PC-3 (cell line): Measurements from ENCODE around the gene TEKTIP1. TPM values are rescaled to one million over a fixed set of nuclear protein-coding genes. Genes with fewer than 3 reads are reported as not detected.

Experiments
- ATAC-seq: fragments of 200-7000 bp; cut with Tn5 transposase; 2 replicates; pipeline ENCODE4 v1.9.1; 2020; ENCODE audit warnings: mild to moderate bottlenecking, moderate library complexity
- BruUV-seq: library from RNA; stranded (reverse); fragments of 400-500 nt; replicated peaks from 2 replicates; lab custom pipeline; 2021; lab: Mats Ljungman, UMichigan
- CTCF ChIA-PET: fragments of 300-600 bp; sonication (Branson Sonifier 250); formaldehyde crosslinking; loops from one replicate; lab custom pipeline; 2022; ENCODE audit warnings: antibody characterized with exemption; lab: Charles Lee
- POLR2A ChIA-PET: fragments of 300-600 bp; sonication (Branson Sonifier 250); formaldehyde crosslinking; loops from one replicate; lab custom pipeline; 2022; ENCODE audit warnings: antibody characterized with exemption; ENCODE audit not compliant: unreplicated experiment; lab: Charles Lee
- DNase-seq: peaks from one replicate; pipeline ENCODE4 v3.0.0-alpha.2; 2015
- H2AFZ ChIP-seq: fragments of 300-600 bp; sonication (generic); 2 replicates; pipeline ENCODE4 v1.6.0; 2016; ENCODE audit warnings: antibody characterized with exemption, low read length
- H3F3A ChIP-seq: fragments of 300-600 bp; sonication (generic); one replicate; pipeline ENCODE4 v1.6.0; 2017; ENCODE audit warnings: antibody characterized with exemption, low read length, control low read depth, mild to moderate bottlenecking; ENCODE audit not compliant: unreplicated experiment
- H3K27ac ChIP-seq: fragments of 300-600 bp; sonication (generic); 2 replicates; pipeline ENCODE4 v1.5.1; 2016; ENCODE audit warnings: mild to moderate bottlenecking, low read length
- H3K27me3 ChIP-seq: fragments of 300-600 bp; sonication (generic); 2 replicates; pipeline ENCODE4 v1.6.1; 2016; ENCODE audit warnings: low read length, mixed read lengths
- H3K36me3 ChIP-seq: fragments of 300-600 bp; sonication (generic); 2 replicates; pipeline ENCODE4 v1.6.1; 2016; ENCODE audit warnings: low read depth, mixed run types, low read length, mixed read lengths
- H3K4me1 ChIP-seq: fragments of 300-600 bp; sonication (generic); 2 replicates; pipeline ENCODE4 v1.5.1; 2016; ENCODE audit warnings: low read length; ENCODE audit not compliant: insufficient read depth
- H3K4me2 ChIP-seq: fragments of 300-600 bp; sonication (generic); 2 replicates; pipeline ENCODE4 v1.6.0; 2016; ENCODE audit warnings: low read length
- H3K4me3 ChIP-seq: fragments of 300-600 bp; sonication (generic); 2 replicates; pipeline ENCODE4 v1.5.1; 2016; ENCODE audit warnings: mild to moderate bottlenecking, low read length, mixed read lengths
- H3K79me2 ChIP-seq: fragments of 300-600 bp; sonication (generic); 2 replicates; pipeline ENCODE4 v1.6.1; 2017; ENCODE audit warnings: low read length, mixed read lengths
- H3K9ac ChIP-seq: fragments of 300-600 bp; sonication (generic); 2 replicates; pipeline ENCODE4 v1.6.0; 2016; ENCODE audit warnings: mild to moderate bottlenecking, low read length
- H3K9me2 ChIP-seq: fragments of 300-600 bp; sonication (generic); replicated peaks from 2 replicates; pipeline ENCODE4 v1.6.1; 2016; ENCODE audit warnings: mixed run types, low read length, mixed read lengths
- H3K9me3 ChIP-seq: fragments of 300-600 bp; sonication (generic); 2 replicates; pipeline ENCODE4 v1.6.1; 2016; ENCODE audit warnings: low read length, mixed read lengths
- H4K20me1 ChIP-seq: fragments of 300-600 bp; sonication (generic); 2 replicates; pipeline ENCODE4 v1.6.1; 2016; ENCODE audit warnings: low read length, mixed read lengths
- CTCF ChIP-seq: fragments of 300-600 bp; sonication (generic); conservative IDR thresholded peaks from 2 replicates; pipeline ENCODE4 v1.5.1; 2017; ENCODE audit warnings: antibody characterized with exemption, low read depth, mild to moderate bottlenecking, low read length
- EZH2 ChIP-seq: fragments of 300-600 bp; sonication (generic); IDR thresholded peaks from one replicate; pipeline ENCODE4 v1.6.1; 2017; ENCODE audit warnings: antibody characterized with exemption, mild to moderate bottlenecking, low read length; ENCODE audit not compliant: unreplicated experiment
- EZH2phosphoT487 ChIP-seq: fragments of 300-600 bp; sonication (generic); IDR thresholded peaks from 2 replicates; pipeline ENCODE4 v1.6.1; 2018; ENCODE audit warnings: mild to moderate bottlenecking, antibody characterized with exemption, low read length, borderline replicate concordance
- intact Hi-C: fragments of 100-400 bp; cut with micrococcal nuclease; formaldehyde crosslinking; loops from 2 replicates; pipeline ENCODE4 v1.9.0; 2023
- total RNA-seq: library from RNA; depleted of rRNA; stranded (reverse); fragments of >200 nt; gene quantifications from 2 replicates; pipeline ENCODE4 v1.2.3, GENCODE V29; 2014

Gene TEKTIP1
- total RNA-seq, 1 experiment from 2014 or later = not detected

GRCh38 chr19:3554254-3555083, 15.5 kb downstream of the TEKTIP1 start:
- intact Hi-C loops = no loop called here
- BruUV-seq = TSS peak; percentile 50
- Histone ChIP-seq H3K79me2 (peaks cover 41% of the 10 kb centered on the region), H3K36me3 (no peaks in the 10 kb centered on the region), H3K4me2 (peak overlapping the region; percentile 92; the same call in 1 of the 2 replicates), H2AFZ (no peak overlapping the region), H3K9me3 (no peaks in the 10 kb centered on the region), H3K4me1 (peaks cover 12% of the 10 kb centered on the region; the same call in 1 of the 2 replicates), H4K20me1 (peaks cover 18% of the 10 kb centered on the region), H3K4me3 (no peak overlapping the region), H3K9ac (no peak overlapping the region), H3F3A (no peaks in the 10 kb centered on the region), H3K9me2 (no peaks in the 10 kb centered on the region), H3K27me3 (no peaks in the 10 kb centered on the region), H3K27ac (no peak overlapping the region)
- CTCF ChIA-PET = interaction anchor here (0.6 kb wide), 1 partner anchor 163 kb away, joined by 3 read pairs; no protein-coding TSS in a partner anchor
- ATAC-seq (no peak), DNase-seq (no peak)
- POLR2A ChIA-PET = no interaction called here
- TF ChIP-seq CTCF (no peak), EZH2phosphoT487 (no peak), EZH2 (no peak)

DNA sequence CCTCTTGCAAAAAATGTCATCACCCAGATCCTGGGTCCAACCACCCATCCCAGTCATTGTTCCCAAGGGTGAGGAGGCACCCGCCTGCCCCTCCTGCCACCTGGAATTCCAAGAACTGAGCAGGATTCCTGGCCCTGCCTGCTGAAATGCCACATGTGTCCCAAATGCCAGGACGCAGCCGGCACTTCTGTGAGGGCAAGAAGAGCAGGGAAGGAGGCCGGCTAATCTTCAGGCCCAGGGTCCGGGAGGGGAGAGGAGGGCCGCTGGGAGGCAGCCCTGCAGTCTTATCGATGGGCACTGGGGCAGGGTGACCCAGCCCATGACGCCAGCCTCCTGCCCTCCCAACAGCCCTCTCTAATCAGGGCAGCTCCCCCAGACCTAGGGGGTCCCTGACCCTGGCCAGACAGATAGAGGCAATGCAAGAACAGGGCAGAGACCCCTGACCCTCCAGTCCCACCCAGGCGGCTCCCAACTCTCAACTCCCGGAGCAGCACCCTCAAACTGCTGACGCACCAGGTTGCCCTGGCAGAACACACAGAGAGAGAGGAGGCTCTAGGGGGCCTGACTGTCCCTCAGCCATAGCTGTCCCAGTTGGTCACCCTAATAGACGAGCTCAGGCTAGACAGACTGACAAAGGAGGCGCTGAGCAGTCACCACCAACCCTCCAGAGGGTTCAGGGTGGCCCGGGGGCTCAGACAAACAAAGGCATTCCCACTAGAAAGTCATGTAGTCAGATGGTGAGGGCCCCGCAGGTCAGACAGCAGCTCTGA, 16.9 kb downstream of the TEKTIP1 start:
- H3K9me2 ChIP-seq = no peaks in the 10 kb centered on the region
- H3K4me3 ChIP-seq = peak overlapping the region; percentile 91
- H3K9ac ChIP-seq = peak overlapping the region; percentile 76; the same call in 1 of the 2 replicates
- ChIA-PET CTCF (no interaction called here), POLR2A (no interaction called here)
- no peak overlapping the region for H3K27ac ChIP-seq
- H3K36me3 ChIP-seq = no peaks in the 10 kb centered on the region
- peaks cover 41% of the 10 kb centered on the region for H3K79me2 ChIP-seq
- TF ChIP-seq CTCF (no peak), EZH2 (no peak), EZH2phosphoT487 (no peak)
- no peaks in the 10 kb centered on the region for H3K9me3 ChIP-seq
- peaks cover 12% of the 10 kb centered on the region; the same call in 1 of the 2 replicates for H3K4me1 ChIP-seq
- no peak overlapping the region for H2AFZ ChIP-seq
- no TSS peak for BruUV-seq
- H3F3A ChIP-seq = no peaks in the 10 kb centered on the region
- no peaks in the 10 kb centered on the region for H3K27me3 ChIP-seq
- H3K4me2 ChIP-seq = peak overlapping the region; percentile 92
- H4K20me1 ChIP-seq = peaks cover 18% of the 10 kb centered on the region
- ATAC-seq = 0 out of 2 replicates have a peak, but pooled peaks have one; percentile 4
- intact Hi-C loops = no loop called here
- DNase-seq = no peak
